BLaER1 treated with 17β-estradiol and CSF1 and Interleukin-3, amounts not matched to agents 10 nM and 100 nM (cell line): ENCODE measurements around the gene ARHGAP27.
"Not testable (repeated sequence)": the region's sequence is repeated elsewhere in the genome, so short reads cannot be mapped to it uniquely, and the experiment has no call there.

Experiments
- H3K27ac ChIP-seq, 11 experiments: shearing (Covaris generic); formaldehyde crosslinking; 2 replicates each; pipeline ENCODE4 v1.8.1; 2022
- H3K27me3 ChIP-seq, 11 experiments: shearing (Covaris generic); formaldehyde crosslinking; 2 replicates each; pipeline ENCODE4 v1.8.1; 2022
- H3K36me3 ChIP-seq, 11 experiments: shearing (Covaris generic); formaldehyde crosslinking; 2 replicates each; pipeline ENCODE4 v1.8.1; 2022
- H3K4me1 ChIP-seq, 10 experiments: shearing (Covaris generic); formaldehyde crosslinking; 2 replicates each; pipeline ENCODE4 v1.8.1; 2022
- H3K4me2 ChIP-seq, 11 experiments: shearing (Covaris generic); formaldehyde crosslinking; 2 replicates each; pipeline ENCODE4 v1.8.1; 2022
- H3K4me3 ChIP-seq, 10 experiments: shearing (Covaris generic); formaldehyde crosslinking; 2 replicates each; pipeline ENCODE4 v1.8.1; 2022
- H3K9ac ChIP-seq, 11 experiments: shearing (Covaris generic); formaldehyde crosslinking; 2 replicates each; pipeline ENCODE4 v1.8.1; 2022
- H3K9me3 ChIP-seq, 11 experiments: shearing (Covaris generic); formaldehyde crosslinking; replicated peaks in 1 of 11; 2 replicates each; pipeline ENCODE4 v1.8.1; 2022
- H4K20me1 ChIP-seq, 11 experiments: shearing (Covaris generic); formaldehyde crosslinking; 2 replicates each; pipeline ENCODE4 v1.8.1; 2022
- Cebpa-rat ChIP-seq, 11 experiments: shearing (Covaris generic); IDR thresholded peaks; 2 replicates each; pipeline ENCODE4 v1.8.1; 2022

Gene ARHGAP27

GRCh38 chr17:45453731-45454130 is 21.1 kb upstream of the ARHGAP27 start:
- H3K36me3 ChIP-seq: peaks cover 7 to 52% (median 16%) of the 10 kb centered on the region in 11 experiments; a peak in 14 of 22 replicates
- H3K4me2 ChIP-seq: peak overlapping the region; percentile 23 to 83 (median 70); a peak in 19 of 22 replicates
- H4K20me1 ChIP-seq: peaks cover 0 to 50% (median 0%) of the 10 kb centered on the region in 11 experiments; a peak in 6 of 22 replicates
- H3K9ac ChIP-seq: peak overlapping the region in 5 of 11 experiments; percentile 3 to 80 (median 76); a peak in 7 of 22 replicates
- H3K27ac ChIP-seq: peak overlapping the region in 6 of 11 experiments; percentile 70 to 98 (median 92); a peak in 12 of 22 replicates
- not testable (repeated sequence) for H3K9me3 ChIP-seq, H3K27me3 ChIP-seq
- peaks cover 11 to 95% (median 88%) of the 10 kb centered on the region in 10 experiments; a peak in 18 of 20 replicates for H3K4me1 ChIP-seq
- H3K4me3 ChIP-seq: peak overlapping the region in 1 of 10 experiments; percentile 7; a peak in 1 of 20 replicates

DNA sequence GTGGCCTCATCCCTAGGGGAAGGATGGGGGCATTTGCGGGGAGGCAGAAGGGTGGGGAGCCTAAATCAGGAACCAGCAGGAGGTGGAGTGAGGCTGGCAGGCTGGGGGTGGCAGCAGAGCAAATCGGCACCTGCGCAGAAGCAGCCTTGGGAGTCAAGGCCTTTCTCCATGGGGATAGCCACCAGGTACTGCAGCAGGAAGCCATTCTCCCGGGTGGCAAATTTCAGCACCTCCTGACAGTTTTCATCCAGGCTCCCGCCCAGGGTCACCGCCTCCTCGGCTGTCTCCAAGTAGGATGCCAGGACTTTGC is 20.5 kb upstream of the ARHGAP27 start:
- Histone ChIP-seq H3K27ac (peak overlapping the region in 7 of 11 experiments; percentile 53 to 98 (median 87); a peak in 12 of 22 replicates), H3K36me3 (peaks cover 7 to 52% (median 16%) of the 10 kb centered on the region in 11 experiments; a peak in 14 of 22 replicates), H4K20me1 (peaks cover 0 to 51% (median 0%) of the 10 kb centered on the region in 11 experiments; a peak in 6 of 22 replicates), H3K9ac (peak overlapping the region in 7 of 11 experiments; percentile 47 to 80 (median 76); a peak in 12 of 22 replicates), H3K4me2 (peak overlapping the region; percentile 19 to 83 (median 70); a peak in 20 of 22 replicates), H3K4me3 (peak overlapping the region in 4 of 10 experiments; percentile 7 to 46 (median 37); a peak in 5 of 20 replicates), H3K4me1 (peaks cover 12 to 95% (median 87%) of the 10 kb centered on the region in 10 experiments; a peak in 18 of 20 replicates)
- H3K9me3 ChIP-seq, H3K27me3 ChIP-seq: not testable (repeated sequence)

DNA sequence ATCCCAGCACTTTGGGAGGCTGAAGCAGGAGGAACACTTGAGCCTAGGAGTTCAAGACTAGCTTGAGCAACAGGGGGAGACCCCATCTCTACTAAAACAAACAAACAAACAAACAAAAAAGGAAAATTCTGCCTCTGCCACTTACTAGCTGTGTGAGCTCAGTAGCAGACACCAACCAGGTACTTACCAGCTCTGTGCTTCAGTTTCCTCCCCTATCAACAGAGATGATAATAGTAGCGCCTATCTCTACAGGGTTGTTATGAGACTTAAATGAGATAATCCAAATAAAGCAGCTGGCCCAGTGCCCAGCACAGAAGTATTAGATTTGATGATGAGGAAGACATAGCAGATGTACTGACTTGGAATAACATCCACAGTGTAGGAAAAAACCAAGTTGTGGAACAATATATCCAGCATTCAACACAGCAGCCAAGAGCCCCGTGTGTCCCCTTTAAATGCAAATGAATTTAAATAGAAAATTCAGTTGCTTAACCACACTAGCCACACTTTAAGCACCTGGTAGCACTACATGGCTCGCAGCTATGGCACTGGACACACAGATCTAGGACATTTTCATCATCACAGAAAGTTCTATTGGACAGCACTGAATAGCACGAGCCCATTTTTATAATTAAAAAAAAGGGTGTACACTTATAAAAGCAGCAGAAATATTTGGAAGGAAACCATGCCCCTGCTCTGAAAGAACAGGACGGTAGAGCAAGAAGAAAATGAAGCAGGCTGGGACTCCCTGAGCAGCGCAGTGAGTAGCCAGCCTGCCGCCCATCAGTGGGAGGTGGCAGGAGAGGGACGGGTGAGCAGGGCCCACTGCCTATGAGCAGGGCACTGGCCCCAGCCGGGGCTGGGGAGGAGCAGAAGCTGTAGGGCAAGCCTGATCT is 19.9 kb upstream of the ARHGAP27 start:
- peaks cover 16 to 95% (median 88%) of the 10 kb centered on the region in 10 experiments for H3K4me1 ChIP-seq
- peaks cover 7 to 54% (median 16%) of the 10 kb centered on the region in 11 experiments; a peak in 14 of 22 replicates for H3K36me3 ChIP-seq
- peak overlapping the region; percentile 19 to 83 (median 76); a peak in 20 of 22 replicates for H3K4me2 ChIP-seq
- H4K20me1 ChIP-seq: peaks cover 0 to 53% (median 0%) of the 10 kb centered on the region in 11 experiments; a peak in 6 of 22 replicates
- not testable (repeated sequence) for H3K27me3 ChIP-seq, H3K9me3 ChIP-seq
- H3K27ac ChIP-seq: peak overlapping the region in 7 of 11 experiments; percentile 53 to 98 (median 87); a peak in 13 of 22 replicates
- H3K4me3 ChIP-seq: peak overlapping the region in 4 of 10 experiments; percentile 7 to 46 (median 37); a peak in 5 of 20 replicates
- peak overlapping the region in 7 of 11 experiments; percentile 47 to 80 (median 76); a peak in 12 of 22 replicates for H3K9ac ChIP-seq

DNA sequence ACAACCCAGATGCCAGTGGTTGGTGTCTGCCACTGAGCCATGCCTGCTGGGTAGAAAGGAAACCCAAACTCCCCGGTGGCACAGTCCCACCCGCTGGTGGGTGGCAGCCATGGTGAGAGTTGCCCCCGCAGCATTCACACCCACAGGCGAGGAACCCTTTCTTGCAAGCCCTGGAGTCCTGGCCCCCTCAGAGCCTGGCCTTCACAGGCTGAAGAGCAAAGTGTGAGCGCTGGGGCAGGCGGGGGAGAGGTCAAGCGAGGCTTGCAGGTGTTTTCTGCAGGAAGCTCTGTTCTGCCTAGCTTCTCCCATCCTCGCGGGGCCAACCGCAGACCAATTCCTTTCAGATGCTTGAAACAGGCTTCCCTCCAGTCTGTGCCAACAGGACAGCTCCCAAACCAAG is 19.0 kb upstream of the ARHGAP27 start:
- Histone ChIP-seq H3K4me1 (peaks cover 25 to 95% (median 88%) of the 10 kb centered on the region in 10 experiments), H3K4me2 (peak overlapping the region in 10 of 11 experiments; percentile 19 to 83 (median 77); a peak in 19 of 22 replicates), H4K20me1 (peaks cover 0 to 61% (median 0%) of the 10 kb centered on the region in 11 experiments; a peak in 6 of 22 replicates), H3K36me3 (peaks cover 7 to 52% (median 15%) of the 10 kb centered on the region in 11 experiments; a peak in 15 of 22 replicates), H3K9ac (peak overlapping the region in 7 of 11 experiments; percentile 36 to 85 (median 76); a peak in 11 of 22 replicates), H3K27ac (peak overlapping the region in 7 of 11 experiments; percentile 57 to 98 (median 95); a peak in 14 of 22 replicates)
- H3K4me3 ChIP-seq, H3K9me3 ChIP-seq, H3K27me3 ChIP-seq: not testable (repeated sequence)
- peak in 2 of 11 experiments; percentile 44 to 68; a peak in 2 of 22 replicates for TF ChIP-seq Cebpa-rat (IDR thresholded peaks at IDR 0.05)

- Histone ChIP-seq H3K9me3 (no peaks in the 10 kb centered on the region), H3K4me3 (peak overlapping the region in 2 of 10 experiments; percentile 23 to 28; a peak in 1 of 20 replicates), H3K27ac (peak overlapping the region in 8 of 11 experiments; percentile 66 to 98 (median 90); a peak in 16 of 22 replicates), H3K4me1 (peaks cover 30 to 95% (median 88%) of the 10 kb centered on the region in 10 experiments), H3K27me3 (no peaks in the 10 kb centered on the region), H3K4me2 (peak overlapping the region; percentile 31 to 83 (median 74); a peak in 20 of 22 replicates), H3K36me3 (peaks cover 2 to 47% (median 10%) of the 10 kb centered on the region in 11 experiments; a peak in 14 of 22 replicates), H3K9ac (peak overlapping the region in 8 of 11 experiments; percentile 46 to 89 (median 77); a peak in 16 of 22 replicates), H4K20me1 (peaks cover 0 to 63% (median 0%) of the 10 kb centered on the region in 11 experiments; a peak in 6 of 22 replicates)
- no peak for TF ChIP-seq Cebpa-rat (IDR thresholded peaks at IDR 0.05)
Observed at GRCh38 chr17:45451131-45451530, 18.5 kb upstream of the ARHGAP27 start.

DNA sequence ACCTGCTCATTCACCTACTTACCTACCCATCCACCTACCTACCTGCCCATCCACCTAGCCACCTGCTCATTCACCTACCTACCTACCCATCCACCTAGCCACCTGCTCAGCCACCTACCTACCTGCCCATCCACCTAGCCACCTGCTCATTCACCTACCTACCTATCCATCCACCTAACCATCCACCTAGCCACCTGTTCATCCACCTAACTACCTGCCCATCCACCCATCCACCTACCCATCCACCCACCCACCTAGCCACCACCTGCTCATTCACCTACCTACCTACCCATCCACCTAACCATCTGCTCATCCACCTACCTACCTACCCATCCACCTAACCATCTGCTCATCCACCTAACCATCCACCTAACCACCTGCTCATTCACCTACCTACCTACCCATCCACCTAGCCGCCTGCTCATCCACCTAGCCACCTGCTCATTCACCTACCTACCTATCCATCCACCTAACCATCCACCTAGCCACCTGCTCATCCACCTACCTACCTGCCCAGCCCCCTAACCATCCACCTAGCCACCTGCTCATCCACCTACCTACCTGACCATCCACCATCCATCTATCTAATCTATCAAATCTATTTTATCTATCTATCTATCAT is 17.1 kb upstream of the ARHGAP27 start:
- peaks cover 3 to 46% (median 15%) of the 10 kb centered on the region in 11 experiments; a peak in 16 of 22 replicates for H3K36me3 ChIP-seq
- peak overlapping the region in 6 of 11 experiments; percentile 40 to 76 (median 73); a peak in 10 of 22 replicates for H3K9ac ChIP-seq
- peak overlapping the region in 7 of 11 experiments; percentile 26 to 90 (median 85); a peak in 13 of 22 replicates for H3K27ac ChIP-seq
- H4K20me1 ChIP-seq: peaks cover 0 to 75% (median 0%) of the 10 kb centered on the region in 11 experiments; a peak in 6 of 22 replicates
- peaks cover 43 to 99% (median 92%) of the 10 kb centered on the region in 10 experiments for H3K4me1 ChIP-seq
- peak overlapping the region in 10 of 11 experiments; percentile 16 to 96 (median 87); a peak in 18 of 22 replicates for H3K4me2 ChIP-seq
- peak overlapping the region in 1 of 10 experiments; percentile 10; a peak in 2 of 20 replicates for H3K4me3 ChIP-seq
- H3K9me3 ChIP-seq, H3K27me3 ChIP-seq: not testable (repeated sequence)

- Histone ChIP-seq H3K36me3 (peaks cover 3 to 43% (median 13%) of the 10 kb centered on the region in 11 experiments; a peak in 16 of 22 replicates), H3K4me1 (peaks cover 43 to 99% (median 91%) of the 10 kb centered on the region in 10 experiments), H3K4me2 (peak overlapping the region in 9 of 11 experiments; percentile 46 to 96 (median 89); a peak in 13 of 22 replicates), H4K20me1 (peaks cover 0 to 73% (median 0%) of the 10 kb centered on the region in 11 experiments; a peak in 6 of 22 replicates), H3K27ac (peak overlapping the region in 3 of 11 experiments; percentile 23 to 90 (median 85); a peak in 5 of 22 replicates)
- not testable (repeated sequence) for H3K27me3 ChIP-seq, H3K4me3 ChIP-seq, H3K9me3 ChIP-seq, H3K9ac ChIP-seq
Observed at GRCh38 chr17:45449260-45449659, 16.6 kb upstream of the ARHGAP27 start.

- not testable (repeated sequence) for H3K27me3 ChIP-seq, H3K4me3 ChIP-seq, H3K9me3 ChIP-seq
- Histone ChIP-seq H3K4me2 (peak overlapping the region; percentile 19 to 93 (median 80); a peak in 20 of 22 replicates), H3K4me1 (peaks cover 39 to 99% (median 91%) of the 10 kb centered on the region in 10 experiments), H3K27ac (peak overlapping the region in 7 of 11 experiments; percentile 52 to 90 (median 76); a peak in 12 of 22 replicates), H3K9ac (peak overlapping the region in 4 of 11 experiments; percentile 35 to 69 (median 56); a peak in 6 of 22 replicates), H3K36me3 (peaks cover 3 to 40% (median 11%) of the 10 kb centered on the region in 11 experiments; a peak in 15 of 22 replicates), H4K20me1 (peaks cover 0 to 65% (median 0%) of the 10 kb centered on the region in 11 experiments; a peak in 6 of 22 replicates)
Observed at GRCh38 chr17:45448483-45448882, 15.8 kb upstream of the ARHGAP27 start.

DNA sequence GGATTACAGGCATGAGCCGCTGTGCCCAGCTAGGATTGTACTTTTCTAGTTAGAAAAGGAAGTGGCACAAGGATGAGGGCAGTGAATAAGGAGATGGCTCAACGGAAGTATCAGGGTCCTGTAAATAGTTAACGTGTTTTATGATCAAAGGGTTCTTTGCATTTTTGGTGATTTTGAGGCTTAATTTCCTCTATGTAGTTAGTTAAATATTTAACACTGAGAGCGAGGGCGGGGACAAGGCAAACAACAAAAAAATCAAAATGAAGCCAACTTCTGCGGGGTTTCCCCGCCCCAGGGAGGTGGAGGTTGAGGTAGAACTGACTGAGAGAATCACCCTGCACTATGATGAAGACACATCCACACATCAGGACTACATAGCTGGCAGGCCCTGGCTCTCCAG is 15.4 kb upstream of the ARHGAP27 start:
- Histone ChIP-seq H3K27ac (peak overlapping the region in 7 of 11 experiments; percentile 52 to 90 (median 76); a peak in 13 of 22 replicates), H3K36me3 (peaks cover 3 to 40% (median 11%) of the 10 kb centered on the region in 11 experiments; a peak in 15 of 22 replicates), H3K9ac (peak overlapping the region in 5 of 11 experiments; percentile 11 to 69 (median 48); a peak in 8 of 22 replicates), H3K4me1 (peaks cover 37 to 98% (median 91%) of the 10 kb centered on the region in 10 experiments), H3K4me2 (peak overlapping the region; percentile 19 to 93 (median 80); a peak in 20 of 22 replicates), H4K20me1 (peaks cover 0 to 62% (median 0%) of the 10 kb centered on the region in 11 experiments; a peak in 6 of 22 replicates)
- not testable (repeated sequence) for H3K27me3 ChIP-seq, H3K9me3 ChIP-seq, H3K4me3 ChIP-seq
